ENCODE data around the gene DDX24. TPM values are rescaled to one million over a fixed set of nuclear protein-coding genes. Genes with fewer than 3 reads are reported as not detected.

Gene DDX24
- total and polyA plus RNA-seq, 5 experiments from 2014 or later, result 185 to 319 (median 274) TPM

DNA sequence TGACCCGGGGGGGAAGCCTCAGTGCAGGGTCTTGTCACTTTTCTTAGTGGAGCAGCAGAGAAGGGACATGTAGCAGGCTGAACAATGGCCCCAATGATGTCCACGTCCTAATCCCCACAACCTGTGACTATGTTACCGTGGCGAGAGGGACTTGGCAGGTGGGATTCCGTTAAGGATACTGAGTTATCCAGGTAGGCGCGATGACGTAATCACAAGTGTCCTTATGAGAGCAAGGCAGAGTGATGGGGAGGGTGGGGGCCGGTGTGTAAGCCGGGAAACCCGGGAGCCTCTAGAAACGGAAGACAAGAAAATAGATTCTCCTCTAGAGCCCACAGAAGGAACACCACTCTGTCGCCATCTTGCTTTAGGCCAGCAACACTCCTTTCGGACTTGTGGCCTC, 50.4 kb downstream of the DDX24 start:
- no peak for DNase-seq
- Mint-ChIP-seq H3K4me1 (peaks cover 9 to 22% (median 13%) of the 10 kb centered on the region in 4 donors), H3K27me3 (peaks cover 0 to 6% (median 0%) of the 10 kb centered on the region in 5 donors), H3K9me3 (no peaks in the 10 kb centered on the region), H3K4me3 (no peak overlapping the region), H3K27ac (no peak overlapping the region), H3K36me3 (no peaks in the 10 kb centered on the region)
- ATAC-seq, result no peak
- POLR2A ChIA-PET, result no interaction called here

DNA sequence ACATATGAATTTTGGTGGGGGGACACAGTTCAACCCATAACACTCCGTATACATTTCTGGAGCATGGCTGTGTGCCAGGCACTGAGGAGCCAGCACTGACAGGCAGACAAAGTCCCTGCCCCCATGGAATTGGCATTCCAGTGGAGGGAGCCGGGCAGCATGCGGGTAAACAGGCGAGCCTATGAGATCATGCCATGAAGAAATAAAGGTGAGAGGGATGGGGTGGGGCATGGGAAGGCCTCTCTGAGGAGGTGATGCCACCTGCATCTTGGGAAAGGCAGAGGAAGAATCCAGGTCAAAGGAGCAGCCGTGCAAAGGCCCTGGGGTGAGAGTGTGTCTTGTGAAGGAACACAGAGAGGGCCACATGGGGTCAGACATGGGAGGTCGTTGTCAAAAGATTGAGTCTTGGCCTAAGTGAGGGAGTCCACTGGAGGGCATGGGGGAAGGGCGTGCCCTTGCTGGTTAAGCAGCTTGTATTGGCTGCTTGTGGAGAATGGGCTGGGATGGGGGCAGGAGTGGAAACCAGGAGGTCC, 51.3 kb downstream of the DDX24 start:
- peak overlapping the region in 1 of 10 donors; percentile 16 for H3K4me3 Mint-ChIP-seq
- peak overlapping the region in 1 of 10 donors; percentile 50 for H3K27ac Mint-ChIP-seq
- ATAC-seq (no peak), DNase-seq (no peak)
- H3K27me3 Mint-ChIP-seq, result peaks cover 0 to 6% (median 0%) of the 10 kb centered on the region in 5 donors
- peaks cover 9 to 22% (median 13%) of the 10 kb centered on the region in 4 donors for H3K4me1 Mint-ChIP-seq
- POLR2A ChIA-PET, result no interaction called here
- no peaks in the 10 kb centered on the region for H3K9me3 Mint-ChIP-seq
- no peaks in the 10 kb centered on the region for H3K36me3 Mint-ChIP-seq

DNA sequence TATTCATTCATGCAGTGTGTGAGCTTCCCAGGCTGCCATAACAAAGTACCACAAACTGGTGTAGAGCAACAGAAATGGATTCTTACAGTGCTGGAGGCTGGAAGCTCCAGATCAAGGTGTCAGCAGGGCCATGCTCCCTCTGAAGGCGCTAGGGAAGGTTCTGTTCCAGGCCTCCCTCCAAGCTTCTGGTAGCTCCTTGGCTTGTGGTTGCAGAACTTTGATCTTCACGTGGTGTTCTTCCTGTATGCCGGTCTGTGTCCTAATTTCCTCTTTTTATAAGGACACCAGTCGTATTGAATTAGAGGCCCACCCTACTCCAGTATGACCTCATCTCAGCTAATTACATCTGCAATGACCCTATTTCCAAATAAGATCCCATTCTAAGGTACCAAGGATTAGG, 51.7 kb downstream of the DDX24 start:
- Mint-ChIP-seq H3K27ac (no peak overlapping the region), H3K4me3 (no peak overlapping the region)

DNA sequence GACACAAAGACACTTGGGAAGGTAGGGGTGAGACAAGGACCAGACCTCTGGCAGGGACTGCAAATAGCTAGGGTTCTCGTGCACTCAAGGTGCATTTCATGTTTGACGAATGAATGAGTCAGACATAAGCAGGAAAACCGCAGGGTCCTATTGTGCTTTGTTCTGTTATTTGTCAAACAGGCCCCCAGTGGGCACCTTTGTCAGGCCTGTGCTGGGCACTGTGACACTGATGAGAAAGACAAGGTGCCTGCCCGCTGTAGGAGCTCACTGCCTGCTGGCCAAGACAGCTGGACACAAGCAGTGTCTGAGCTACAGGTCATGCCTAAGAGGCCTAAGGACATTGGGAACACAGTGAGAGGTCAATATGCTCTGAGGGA, 52.6 kb downstream of the DDX24 start:
- no peaks in the 10 kb centered on the region for H3K36me3 Mint-ChIP-seq
- H3K27me3 Mint-ChIP-seq, result peaks cover 0 to 9% (median 0%) of the 10 kb centered on the region in 5 donors
- H3K27ac Mint-ChIP-seq, result peak overlapping the region in 1 of 10 donors; percentile 10
- peaks cover 11 to 22% (median 13%) of the 10 kb centered on the region in 4 donors for H3K4me1 Mint-ChIP-seq
- POLR2A ChIA-PET, result interaction anchor here (1.4 kb wide), 1 partner anchor 51 kb away, joined by 3 read pairs; no protein-coding TSS in a partner anchor
- ATAC-seq, result no peak
- H3K9me3 Mint-ChIP-seq, result no peaks in the 10 kb centered on the region
- no peak for DNase-seq
- H3K4me3 Mint-ChIP-seq, result peak overlapping the region in 9 of 10 donors; percentile 6 to 78 (median 50)

More for the DNA sequence above, 51.7 kb downstream of the DDX24 start:
- POLR2A ChIA-PET, result no interaction called here
- DNase-seq (no peak), ATAC-seq (no peak)
- Mint-ChIP-seq H3K27me3 (peaks cover 0 to 9% (median 0%) of the 10 kb centered on the region in 5 donors), H3K36me3 (no peaks in the 10 kb centered on the region), H3K9me3 (no peaks in the 10 kb centered on the region), H3K4me1 (peaks cover 11 to 22% (median 13%) of the 10 kb centered on the region in 4 donors)

DNA sequence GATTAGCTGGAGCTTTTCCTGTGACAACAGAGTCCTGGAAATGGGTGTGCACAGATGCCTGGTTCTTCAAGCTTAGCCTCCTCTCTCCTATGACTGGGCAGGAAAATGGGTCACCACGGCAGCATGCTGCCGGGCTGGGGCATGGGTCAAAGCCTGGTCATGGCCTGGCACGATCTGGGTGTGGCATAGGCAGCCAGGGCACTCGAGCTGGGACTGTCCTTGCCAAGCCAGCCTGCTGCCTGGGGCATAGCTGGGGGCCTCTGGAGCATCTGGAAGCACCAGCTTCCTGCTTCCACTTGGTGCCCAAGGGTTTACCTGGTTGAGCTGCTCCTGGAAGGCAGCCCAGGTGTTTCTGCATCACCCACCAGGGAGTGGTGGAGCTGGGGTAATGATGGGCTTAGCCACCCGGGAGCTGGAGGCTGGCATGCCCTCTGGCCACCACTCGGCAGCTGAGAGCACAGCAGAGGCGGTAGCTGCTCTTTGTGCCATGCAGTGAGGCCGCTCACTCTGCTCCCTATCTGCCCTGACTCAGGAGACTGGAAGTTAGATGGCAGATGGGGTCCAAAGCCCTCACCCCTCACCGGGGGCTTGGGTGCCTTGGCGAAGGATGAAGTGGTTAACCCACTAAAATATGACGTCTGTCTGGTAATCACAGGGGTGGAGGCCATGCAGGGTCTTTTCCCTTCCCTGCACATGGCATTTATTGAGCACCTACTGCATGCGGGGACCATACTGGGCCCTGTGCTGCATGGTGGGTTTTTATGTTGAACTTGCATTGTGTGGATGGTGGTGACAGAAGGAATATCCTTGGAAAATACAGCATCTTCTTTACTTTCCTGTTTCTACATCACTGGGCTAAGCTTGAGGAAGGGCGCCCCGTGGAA, 53.2 kb downstream of the DDX24 start:
- Mint-ChIP-seq H3K36me3 (no peaks in the 10 kb centered on the region), H3K27ac (peak overlapping the region in 1 of 10 donors; percentile 60), H3K27me3 (peaks cover 0 to 9% (median 0%) of the 10 kb centered on the region in 5 donors), H3K4me3 (peak overlapping the region; percentile 50 to 78 (median 65)), H3K4me1 (peaks cover 11 to 25% (median 13%) of the 10 kb centered on the region in 4 donors), H3K9me3 (no peaks in the 10 kb centered on the region)
- DNase-seq, result no peak
- POLR2A ChIA-PET, result interaction anchor here (1.4 kb wide), 1 partner anchor 52 kb away, joined by 3 read pairs; no protein-coding TSS in a partner anchor
- ATAC-seq, result no peak

DNA sequence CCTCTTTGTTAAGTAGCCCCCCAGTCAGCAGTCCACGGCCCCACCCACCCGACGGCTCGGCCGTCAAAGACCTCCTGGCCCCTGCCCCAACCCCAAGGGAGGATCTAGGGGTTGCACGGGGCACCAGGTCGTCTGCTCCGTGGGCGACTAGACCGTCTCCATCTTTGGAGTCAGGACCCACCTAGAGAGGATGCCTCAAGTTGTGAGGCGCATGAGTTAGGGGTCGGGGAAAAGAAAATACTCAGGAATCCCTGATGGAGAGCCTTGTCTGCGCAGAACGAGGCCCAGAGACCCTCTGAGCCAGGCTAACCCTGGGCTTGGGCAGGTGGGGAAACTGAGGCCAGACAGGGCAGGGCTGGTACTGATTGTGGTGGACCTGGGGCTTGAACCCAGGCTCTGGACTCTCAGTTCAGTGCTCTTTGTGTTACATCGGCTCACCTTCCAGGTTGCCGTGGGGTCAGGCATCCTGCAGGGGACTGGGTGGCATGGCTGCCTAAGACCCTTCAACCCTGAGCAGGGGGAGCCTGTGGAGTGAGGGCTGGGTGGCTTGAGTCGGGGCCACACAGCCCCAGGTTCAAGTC, 54.0 kb downstream of the DDX24 start:
- DNase-seq (no peak), ATAC-seq (no peak)
- Mint-ChIP-seq H3K27ac (peak overlapping the region in 1 of 10 donors; percentile 15), H3K9me3 (no peaks in the 10 kb centered on the region), H3K4me1 (peaks cover 11 to 25% (median 13%) of the 10 kb centered on the region in 4 donors), H3K36me3 (no peaks in the 10 kb centered on the region), H3K4me3 (peak overlapping the region; percentile 18 to 78 (median 58)), H3K27me3 (peaks cover 0 to 9% (median 0%) of the 10 kb centered on the region in 5 donors)
- POLR2A ChIA-PET, result interaction anchor here (1.3 to 1.9 kb wide), 4 partner anchors 8 to 148 kb away, joined by 3 to 5 read pairs (median 3); partner anchors contain the start of genes DDX24 and IFI27L1

DNA sequence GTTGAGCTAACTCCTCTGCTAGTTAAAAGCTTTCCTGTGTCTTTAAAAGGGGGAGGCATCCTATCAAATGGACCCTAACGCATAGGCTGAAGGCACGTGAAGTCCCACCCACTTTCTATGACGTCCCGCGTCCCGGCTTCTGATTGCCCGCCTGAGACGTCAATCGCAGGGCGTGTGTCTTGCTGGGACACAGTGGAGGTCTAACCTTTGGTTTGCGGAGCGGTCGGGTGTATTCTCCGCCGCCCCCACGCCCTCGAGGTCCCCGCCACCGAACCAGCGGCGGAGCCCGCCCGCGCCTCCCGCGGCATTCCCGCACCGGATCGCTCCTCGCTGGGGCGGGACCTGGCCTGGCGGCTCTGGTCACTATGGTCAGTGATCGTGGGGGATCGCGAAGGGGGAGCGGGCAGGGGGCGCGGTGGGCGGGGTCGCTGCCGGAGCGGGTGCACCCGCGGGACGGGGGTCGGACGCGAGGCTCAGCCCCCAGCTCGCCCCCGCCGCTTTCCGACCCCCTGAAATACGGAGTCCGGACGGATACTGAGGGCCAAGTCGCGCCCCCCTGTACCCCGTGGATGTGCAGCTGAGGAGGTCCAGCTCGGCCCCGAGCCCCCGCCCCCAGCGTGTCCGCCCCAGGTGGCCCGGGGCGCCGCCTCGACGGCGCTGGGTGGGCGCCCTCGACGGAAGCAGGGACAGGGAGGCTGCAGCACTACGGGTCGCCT, 54.7 kb downstream of the DDX24 start, which contains the start of gene OTUB2:
OTUB2 (plus strand) TSS at position 168 of the 716 bp plus-strand sequence; CDS start at position 366, 198 bp downstream.
- peaks cover 11 to 25% (median 13%) of the 10 kb centered on the region in 4 donors for H3K4me1 Mint-ChIP-seq
- no peaks in the 10 kb centered on the region for H3K36me3 Mint-ChIP-seq
- peaks cover 0 to 9% (median 0%) of the 10 kb centered on the region in 5 donors for H3K27me3 Mint-ChIP-seq
- peak within 1 kb of the TSS; percentile 70 to 88 (median 84) for H3K4me3 Mint-ChIP-seq
- H3K9me3 Mint-ChIP-seq, result no peaks in the 10 kb centered on the region
- DNase-seq (peak; percentile 86 to 97 (median 96)), ATAC-seq (peak; percentile 100)
- POLR2A ChIA-PET, result interaction anchor here (1.3 to 1.9 kb wide), 4 partner anchors 9 to 148 kb away, joined by 3 to 5 read pairs (median 4); partner anchors contain the start of genes DDX24 and IFI27L1
- peak within 1 kb of the TSS in 6 of 10 donors; percentile 7 to 70 (median 18) for H3K27ac Mint-ChIP-seq

DNA sequence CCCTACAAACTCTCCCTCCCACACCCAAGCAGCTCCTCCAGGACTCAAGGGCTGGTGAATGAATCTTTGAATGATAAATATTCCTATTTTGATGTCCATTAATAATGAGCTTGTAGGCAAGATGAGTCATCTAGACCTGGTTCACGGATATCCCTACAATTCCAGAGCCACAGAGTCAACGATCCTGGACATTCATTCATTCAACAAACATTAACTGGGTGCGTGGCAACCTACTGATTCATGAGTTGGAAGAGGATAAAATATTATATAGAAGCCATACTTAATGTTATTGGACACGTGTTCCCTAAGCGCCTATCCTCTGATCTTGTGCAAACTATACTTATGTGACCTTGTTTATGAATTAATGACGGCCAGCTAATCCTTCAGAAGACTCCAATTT, 55.3 kb downstream of the DDX24 start:
- peaks cover 11 to 25% (median 13%) of the 10 kb centered on the region in 4 donors for H3K4me1 Mint-ChIP-seq
- H3K27me3 Mint-ChIP-seq, result peaks cover 0 to 9% (median 0%) of the 10 kb centered on the region in 5 donors
- DNase-seq, result no peak
- H3K36me3 Mint-ChIP-seq, result no peaks in the 10 kb centered on the region
- H3K9me3 Mint-ChIP-seq, result no peaks in the 10 kb centered on the region
- H3K27ac Mint-ChIP-seq, result peak overlapping the region in 6 of 10 donors; percentile 7 to 70 (median 18)
- peak overlapping the region; percentile 70 to 88 (median 84) for H3K4me3 Mint-ChIP-seq
- no peak for ATAC-seq
- POLR2A ChIA-PET, result interaction anchor here (1.3 to 1.9 kb wide), 4 partner anchors 9 to 149 kb away, joined by 3 to 5 read pairs (median 4); partner anchors contain the start of genes DDX24 and IFI27L1

DNA sequence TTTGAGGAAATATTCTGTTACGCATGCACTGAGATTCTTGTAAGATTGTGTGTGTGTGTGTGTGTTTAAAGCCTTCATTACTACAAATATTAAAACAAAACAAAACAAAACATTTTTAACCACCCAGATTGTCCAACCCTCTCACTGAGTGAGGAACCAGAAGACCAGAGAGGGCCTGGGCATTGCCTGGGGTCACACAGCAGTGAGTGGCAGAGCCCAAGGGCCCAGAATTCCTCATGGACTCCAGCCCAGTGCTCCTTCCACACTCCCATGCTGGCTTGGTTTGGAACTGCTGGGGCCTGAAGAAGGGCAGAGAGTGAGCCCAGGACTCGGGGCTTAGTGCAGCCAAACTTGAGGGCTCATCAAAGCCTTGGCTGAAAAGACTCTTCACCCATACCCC, 56.5 kb downstream of the DDX24 start:
- POLR2A ChIA-PET, result no interaction called here
- no peak for DNase-seq
- Mint-ChIP-seq H3K4me1 (peaks cover 9 to 25% (median 13%) of the 10 kb centered on the region in 4 donors), H3K27ac (no peak overlapping the region), H3K36me3 (no peaks in the 10 kb centered on the region), H3K4me3 (no peak overlapping the region), H3K9me3 (no peaks in the 10 kb centered on the region), H3K27me3 (peaks cover 0 to 9% (median 0%) of the 10 kb centered on the region in 5 donors)
- no peak for ATAC-seq

DNA sequence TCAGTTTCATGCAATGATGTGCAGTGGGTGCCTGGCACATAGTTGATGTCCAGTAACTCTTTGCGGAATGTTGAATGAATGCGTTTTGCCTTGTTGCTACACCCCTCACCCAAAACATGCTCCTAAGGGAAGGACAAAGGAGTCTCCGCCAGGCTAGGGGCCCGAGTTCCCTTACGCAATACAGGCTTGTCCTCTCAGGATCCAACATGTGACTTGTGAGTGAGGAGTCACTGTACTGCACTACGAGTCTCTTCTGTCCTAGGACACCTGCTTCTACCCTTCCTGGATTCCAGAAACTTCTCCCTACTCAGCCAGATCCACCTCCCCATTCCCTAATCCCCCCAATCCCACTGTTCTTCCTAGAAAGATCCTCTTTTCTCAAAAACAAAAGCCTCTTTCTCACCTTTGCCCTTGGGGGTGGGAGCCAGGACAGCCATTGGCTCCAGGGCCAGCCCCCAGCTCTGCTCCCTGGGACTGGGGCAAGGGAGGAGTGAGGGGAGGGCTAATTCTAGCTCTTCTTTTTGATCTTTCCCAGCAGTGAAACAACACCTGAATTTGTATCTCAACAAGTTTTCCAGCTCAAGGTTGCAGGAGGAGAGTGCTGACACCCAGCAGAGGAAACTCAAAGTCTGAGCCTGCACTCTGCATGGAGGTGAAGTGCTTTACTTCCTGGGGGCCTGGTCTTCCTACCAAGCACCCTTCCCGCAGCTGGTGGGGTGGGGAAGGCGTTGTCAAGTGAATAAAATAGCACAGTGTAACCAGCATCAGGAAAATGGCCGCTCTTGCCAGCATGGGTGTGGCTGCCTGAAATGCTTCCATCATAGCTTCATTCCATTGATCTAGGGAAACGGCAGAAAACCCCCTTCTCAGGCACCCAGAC, 58.2 kb downstream of the DDX24 start:
- H3K27me3 Mint-ChIP-seq, result peaks cover 0 to 6% (median 0%) of the 10 kb centered on the region in 5 donors
- peaks cover 5 to 12% (median 7%) of the 10 kb centered on the region in 4 donors for H3K4me1 Mint-ChIP-seq
- H3K9me3 Mint-ChIP-seq, result no peaks in the 10 kb centered on the region
- DNase-seq, result no peak
- H3K36me3 Mint-ChIP-seq, result no peaks in the 10 kb centered on the region
- POLR2A ChIA-PET, result no interaction called here
- no peak for ATAC-seq
- H3K4me3 Mint-ChIP-seq, result no peak overlapping the region
- no peak overlapping the region for H3K27ac Mint-ChIP-seq
